ENCODE results near the gene TMEM63A. TPM values are rescaled to one million over a fixed set of nuclear protein-coding genes. Genes with fewer than 3 reads are reported as not detected.
A peak's percentile ranks its signal among the peaks of the same experiment; 100 is the strongest.

The TMEM63A gene
- total RNA-seq, 6 experiments from 2014 or later = 32.1 to 81.5 (median 44.9) TPM

DNA sequence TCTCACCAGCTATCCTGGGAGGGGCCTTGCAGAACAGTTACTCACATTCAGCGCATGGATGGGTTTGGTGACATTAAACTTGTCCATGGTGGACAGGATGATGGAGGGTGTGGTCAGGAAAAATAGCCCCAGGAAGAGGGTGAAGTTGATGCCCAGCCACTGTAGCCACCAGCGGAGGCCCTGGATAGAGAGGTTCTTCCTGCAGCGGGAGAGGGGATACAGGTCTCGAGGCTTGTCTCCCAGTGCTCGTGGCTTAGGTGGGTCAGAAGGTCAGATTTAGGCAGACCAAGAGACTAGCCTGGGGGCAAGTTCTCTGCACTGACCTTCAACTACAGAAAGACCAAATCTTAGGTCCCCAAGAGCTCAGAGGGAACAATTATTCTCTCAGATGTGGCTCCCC lies 23.0 kb downstream of the TMEM63A start:
- Histone ChIP-seq H3K9me3 (no peaks in the 10 kb centered on the region), H3K27ac (no peak overlapping the region), H3K4me3 (no peak overlapping the region), H3K36me3 (peaks cover 0 to 80% (median 34%) of the 10 kb centered on the region in 4 donors), H3K27me3 (no peaks in the 10 kb centered on the region), H3K4me1 (no peaks in the 10 kb centered on the region)
- WGBS (ENCODE audit: insufficient coverage, low coverage, low lambda C conversion rate, missing lambda C conversion rate) = 90% methylated on average over 3 of the region's 5 CpGs
- intact Hi-C loops (cut with DNase I) = no loop called here
- TF ChIP-seq, protein P1, sequence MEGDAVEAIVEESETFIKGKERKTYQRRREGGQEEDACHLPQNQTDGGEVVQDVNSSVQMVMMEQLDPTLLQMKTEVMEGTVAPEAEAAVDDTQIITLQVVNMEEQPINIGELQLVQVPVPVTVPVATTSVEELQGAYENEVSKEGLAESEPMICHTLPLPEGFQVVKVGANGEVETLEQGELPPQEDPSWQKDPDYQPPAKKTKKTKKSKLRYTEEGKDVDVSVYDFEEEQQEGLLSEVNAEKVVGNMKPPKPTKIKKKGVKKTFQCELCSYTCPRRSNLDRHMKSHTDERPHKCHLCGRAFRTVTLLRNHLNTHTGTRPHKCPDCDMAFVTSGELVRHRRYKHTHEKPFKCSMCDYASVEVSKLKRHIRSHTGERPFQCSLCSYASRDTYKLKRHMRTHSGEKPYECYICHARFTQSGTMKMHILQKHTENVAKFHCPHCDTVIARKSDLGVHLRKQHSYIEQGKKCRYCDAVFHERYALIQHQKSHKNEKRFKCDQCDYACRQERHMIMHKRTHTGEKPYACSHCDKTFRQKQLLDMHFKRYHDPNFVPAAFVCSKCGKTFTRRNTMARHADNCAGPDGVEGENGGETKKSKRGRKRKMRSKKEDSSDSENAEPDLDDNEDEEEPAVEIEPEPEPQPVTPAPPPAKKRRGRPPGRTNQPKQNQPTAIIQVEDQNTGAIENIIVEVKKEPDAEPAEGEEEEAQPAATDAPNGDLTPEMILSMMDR (IDR thresholded peaks at IDR 0.05) = no peak
- TF ChIP-seq POLR2A (IDR thresholded peaks at IDR 0.05) = no peak
- ATAC-seq = no peak
- DNase-seq = no peak

DNA sequence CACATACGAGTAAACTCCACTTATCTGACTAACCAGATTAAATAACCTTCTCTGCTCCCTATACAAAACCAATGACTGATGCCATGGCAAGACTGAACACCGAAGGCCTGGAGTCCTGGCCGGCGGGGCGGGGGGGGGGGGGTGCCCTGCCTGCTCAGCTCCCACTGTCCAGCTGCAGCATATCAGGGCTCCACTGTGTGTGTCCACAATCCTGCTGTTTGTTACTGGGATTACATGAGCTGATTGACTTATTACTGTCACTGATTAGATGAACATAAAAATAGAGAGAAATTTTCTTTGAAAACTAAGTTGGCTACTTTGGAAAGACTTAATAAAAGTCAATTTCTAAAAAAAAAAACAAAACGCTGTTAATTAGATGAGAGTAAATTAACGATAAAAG lies 24.9 kb downstream of the TMEM63A start:
- no peaks in the 10 kb centered on the region for H3K27me3 ChIP-seq
- DNase-seq (peak in 1 of 3 donors; percentile 13), ATAC-seq (no peak)
- no peaks in the 10 kb centered on the region for H3K9me3 ChIP-seq
- no peak overlapping the region for H3K27ac ChIP-seq
- H3K4me3 ChIP-seq = no peak overlapping the region
- H3K36me3 ChIP-seq = peaks cover 0 to 77% (median 32%) of the 10 kb centered on the region in 4 donors
- 67% methylated on average over 5 of the region's 7 CpGs for WGBS (ENCODE audit: insufficient coverage, low coverage, low lambda C conversion rate, missing lambda C conversion rate)
- intact Hi-C loops (cut with DNase I) = no loop called here
- no peaks in the 10 kb centered on the region for H3K4me1 ChIP-seq
- TF ChIP-seq, protein P1 (IDR thresholded peaks at IDR 0.05) = no peak
- no peak for TF ChIP-seq POLR2A (IDR thresholded peaks at IDR 0.05)

DNA sequence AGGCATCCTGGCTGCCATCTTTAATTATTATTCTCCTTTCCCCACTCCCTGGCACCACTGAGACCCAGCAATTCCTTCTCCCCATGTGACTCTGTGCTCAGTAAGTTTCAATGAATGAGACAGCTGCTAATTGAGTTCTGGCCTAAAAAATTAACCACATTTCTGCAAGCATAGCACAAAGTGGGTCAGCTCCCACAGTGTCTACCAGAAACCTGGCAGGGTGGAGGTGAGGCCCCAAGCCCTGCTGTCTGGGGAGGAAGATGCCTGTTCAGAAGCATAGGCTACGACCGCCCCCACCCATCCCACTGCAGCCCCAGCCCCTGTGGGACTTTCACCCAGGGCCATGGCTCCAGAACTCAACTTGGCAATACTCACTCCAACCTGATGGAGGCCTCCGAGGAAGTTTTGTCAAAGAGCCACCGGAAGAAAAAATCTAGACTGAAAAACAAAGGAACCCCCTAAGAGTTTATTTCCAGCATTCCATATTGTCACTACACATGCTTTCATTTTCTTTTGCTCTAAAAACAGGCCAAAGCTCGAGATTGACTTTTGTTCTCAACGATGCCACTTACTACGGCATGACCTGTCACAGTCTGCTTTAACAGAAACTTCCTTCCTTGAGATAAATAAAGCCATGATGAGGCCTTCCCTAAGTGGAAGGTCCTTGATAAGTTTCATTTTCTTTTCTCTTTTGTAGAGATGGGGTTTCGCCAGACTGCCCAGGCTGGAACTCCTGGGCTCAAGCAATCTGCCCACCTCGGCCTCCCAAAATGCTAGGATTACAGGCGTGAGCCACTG lies 26.5 kb downstream of the TMEM63A start:
- 53% methylated on average over 8 of the region's 10 CpGs for WGBS (ENCODE audit: insufficient coverage, low coverage, low lambda C conversion rate, missing lambda C conversion rate)
- no peaks in the 10 kb centered on the region for H3K27me3 ChIP-seq

DNA sequence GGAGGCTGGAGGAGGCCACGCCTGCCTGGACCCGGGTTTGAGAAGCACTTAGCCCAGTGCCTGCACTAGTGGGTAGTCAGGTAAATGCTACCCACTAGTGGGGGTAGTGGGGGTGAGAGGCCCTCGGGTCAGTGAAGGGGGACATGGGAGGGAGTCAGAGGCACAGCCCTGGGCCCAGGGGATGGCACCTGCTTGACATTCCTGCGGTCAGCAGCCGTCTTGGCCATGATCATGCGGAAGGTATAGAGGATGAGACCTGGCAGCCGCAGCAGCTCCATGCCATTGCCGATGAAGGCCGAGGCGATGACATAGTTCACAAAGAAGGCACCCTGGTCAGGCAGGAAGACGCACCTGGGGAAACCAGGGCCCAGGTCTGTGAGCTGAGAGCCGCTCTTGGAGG lies 28.7 kb downstream of the TMEM63A start:
- H3K4me1 ChIP-seq = peaks cover 0 to 10% (median 0%) of the 10 kb centered on the region in 4 donors
- TF ChIP-seq, protein P1 (IDR thresholded peaks at IDR 0.05) = no peak
- TF ChIP-seq POLR2A (IDR thresholded peaks at IDR 0.05) = no peak
- ATAC-seq = no peak
- no peaks in the 10 kb centered on the region for H3K9me3 ChIP-seq
- no peaks in the 10 kb centered on the region for H3K27me3 ChIP-seq
- DNase-seq = no peak
- 82% methylated on average over 5 of the region's 12 CpGs for WGBS (ENCODE audit: insufficient coverage, low coverage, low lambda C conversion rate, missing lambda C conversion rate)
- intact Hi-C loops (cut with DNase I) = no loop called here
- H3K27ac ChIP-seq = no peak overlapping the region
- no peak overlapping the region for H3K4me3 ChIP-seq
- peaks cover 0 to 55% (median 11%) of the 10 kb centered on the region in 4 donors for H3K36me3 ChIP-seq

More for the DNA sequence above, 26.5 kb downstream of the TMEM63A start:
- Histone ChIP-seq H3K4me3 (no peak overlapping the region), H3K9me3 (no peaks in the 10 kb centered on the region), H3K4me1 (peaks cover 0 to 10% (median 0%) of the 10 kb centered on the region in 4 donors), H3K36me3 (peaks cover 0 to 66% (median 23%) of the 10 kb centered on the region in 4 donors), H3K27ac (no peak overlapping the region)
- TF ChIP-seq POLR2A (IDR thresholded peaks at IDR 0.05) = no peak
- TF ChIP-seq, protein P1 (IDR thresholded peaks at IDR 0.05) = no peak
- ATAC-seq = peak in 2 of 4 donors; percentile 6 to 8
- no peak for DNase-seq
- intact Hi-C loops (cut with DNase I) = no loop called here
